Fibroblast of skin of left biceps (primary cell): ENCODE measurements around the gene CST6.
"Not testable (repeated sequence)": the region's sequence is repeated elsewhere in the genome, so short reads cannot be mapped to it uniquely, and the experiment has no call there.

Source experiments
- DNase-seq, 2 experiments: peaks; one replicate each; pipeline ENCODE4 v3.0.0-alpha.2; 2013; ENCODE audit warnings: low read depth in 2 of 2

The CST6 gene

GRCh38 chr11:65983589-65983987 lies 28.2 kb upstream of the CST6 start:
- no peak for DNase-seq

GRCh38 chr11:65987336-65987735 lies 24.5 kb upstream of the CST6 start:
- no peak for DNase-seq

DNA sequence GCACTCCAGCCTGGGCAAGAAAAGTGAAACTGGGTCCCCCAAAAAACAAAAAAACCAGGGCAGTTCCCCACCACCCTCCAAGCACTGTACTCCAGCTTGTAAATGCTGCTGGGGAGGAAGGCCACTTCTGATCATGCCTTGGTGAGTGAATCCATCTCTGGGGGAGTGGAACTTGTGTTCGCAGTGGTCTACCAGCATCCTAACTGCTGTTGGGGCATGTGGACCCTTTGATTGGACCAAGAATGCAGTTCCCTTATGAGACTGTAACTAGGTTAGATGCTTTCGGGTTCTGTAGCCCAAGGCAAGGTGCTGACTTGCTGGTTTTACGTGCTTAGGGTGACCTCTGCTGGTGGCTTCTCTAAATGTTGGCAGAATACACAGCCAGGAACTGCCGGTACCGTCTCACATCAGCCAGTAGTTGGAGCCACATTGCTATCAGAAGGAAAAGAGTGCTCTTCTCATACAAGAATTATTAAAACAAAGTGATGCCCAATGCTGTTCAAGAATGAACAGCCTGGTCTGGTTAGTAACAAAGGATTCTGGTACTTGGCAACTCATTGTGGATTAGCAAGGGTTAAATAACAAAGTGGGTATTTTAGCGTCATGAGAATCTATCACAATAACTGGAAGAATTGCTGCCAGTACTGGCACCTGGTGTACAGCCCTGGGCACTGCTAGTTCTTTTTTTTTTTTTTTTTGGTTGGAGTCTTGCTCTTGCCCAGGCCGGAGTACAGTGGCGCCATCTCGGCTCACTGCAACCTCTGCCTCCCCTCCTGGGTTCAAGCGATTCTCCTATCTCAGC lies 22.8 kb upstream of the CST6 start:
- peak; percentile 82 to 85 for DNase-seq

GRCh38 chr11:65992056-65992455 lies 19.8 kb upstream of the CST6 start:
- no peak for DNase-seq

- no peak for DNase-seq
Measured at GRCh38 chr11:65997286-65997685, 14.5 kb upstream of the CST6 start.

DNA sequence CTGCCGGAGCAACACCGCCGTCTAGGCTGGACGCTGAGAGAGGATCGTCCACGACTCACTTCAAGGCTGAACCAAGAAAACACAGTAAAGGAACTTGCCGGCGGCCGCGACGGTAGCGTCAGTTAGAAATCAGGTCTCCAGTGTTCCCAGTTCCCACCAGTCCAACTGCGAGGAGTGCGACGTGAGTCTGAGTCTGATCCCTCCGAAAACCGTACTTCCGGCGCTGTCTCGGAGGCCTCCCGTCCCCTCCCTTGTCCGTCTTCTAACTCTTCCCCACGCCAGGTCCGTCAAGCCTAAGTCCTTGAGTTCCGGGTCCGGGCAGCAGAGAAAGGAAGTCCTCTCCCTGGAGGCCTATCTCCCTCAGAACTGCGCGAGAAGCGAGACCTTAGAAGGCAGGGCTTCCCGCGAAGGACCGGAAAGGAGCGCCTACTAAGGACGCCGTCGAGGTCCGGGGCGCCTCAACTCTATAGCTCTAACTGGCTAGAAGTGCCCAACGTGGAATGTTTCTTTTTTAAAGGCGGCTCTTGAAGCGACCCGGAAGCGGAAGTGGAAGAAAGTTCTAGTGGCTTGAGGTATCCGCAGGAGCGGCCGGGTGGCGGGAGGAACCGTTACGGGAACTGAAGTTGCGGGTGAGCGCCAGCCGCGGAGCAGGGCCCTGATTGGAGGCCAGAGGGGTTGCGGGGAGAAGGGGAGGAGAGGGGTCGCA lies 9.7 kb upstream of the CST6 start, which contains the start of the genes BANF1 and EIF1AD:
BANF1 (plus strand) TSS at position 562 of the 706 bp plus-strand sequence. CDS start 748 bp downstream, outside the sequence.
EIF1AD (minus strand) TSS at position 216 of the 706 bp plus-strand sequence. CDS start 1,768 bp downstream, outside the sequence.
- DNase-seq = peak; percentile 92

DNA sequence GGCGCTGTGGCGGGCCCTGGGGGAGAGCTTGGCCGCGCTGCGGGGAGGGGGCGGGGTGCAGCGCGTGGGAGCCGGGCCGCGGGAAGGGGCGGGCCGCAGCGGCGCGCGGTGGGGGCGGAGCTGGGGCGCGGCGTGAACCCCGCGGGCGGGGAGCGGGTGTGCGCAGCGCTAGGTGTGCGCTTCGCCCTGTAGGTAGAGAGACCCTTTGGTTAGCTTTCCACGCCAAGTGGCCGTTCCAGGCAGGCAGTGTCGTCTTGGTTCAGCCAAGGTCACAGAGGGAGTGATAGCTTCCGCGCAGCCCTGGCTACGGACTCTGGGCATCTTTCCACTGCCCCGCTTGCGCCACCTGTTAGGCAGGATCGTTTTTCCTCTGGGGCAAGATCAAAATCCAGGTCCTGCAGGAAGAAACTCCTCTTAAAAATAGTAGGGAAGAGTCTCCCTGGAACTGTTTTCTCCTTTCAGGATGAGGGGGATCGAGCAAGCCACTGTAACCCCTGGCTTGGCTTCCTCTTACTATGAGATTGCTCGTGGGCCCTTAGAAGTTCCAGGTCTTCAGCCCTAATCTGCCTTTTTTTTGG lies 9.1 kb upstream of the CST6 start:
- DNase-seq = no peak

DNA sequence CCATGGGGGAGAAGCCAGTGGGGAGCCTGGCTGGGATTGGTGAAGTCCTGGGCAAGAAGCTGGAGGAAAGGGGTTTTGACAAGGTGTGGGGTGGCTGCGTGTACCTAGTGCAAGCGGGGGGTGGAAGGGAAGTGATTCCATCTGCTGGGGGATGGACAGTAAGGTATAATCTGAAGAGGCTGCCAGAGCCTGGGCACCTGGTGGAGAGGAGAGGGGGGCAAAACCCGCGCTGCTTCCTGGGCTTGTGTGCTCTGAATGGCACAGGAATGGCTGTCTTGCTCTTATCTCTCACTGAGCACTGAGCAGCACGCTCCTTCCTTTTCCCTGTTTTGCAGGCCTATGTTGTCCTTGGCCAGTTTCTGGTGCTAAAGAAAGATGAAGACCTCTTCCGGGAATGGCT lies 8.5 kb upstream of the CST6 start:
- DNase-seq = no peak

- no peak for DNase-seq
Measured at GRCh38 chr11:66004186-66004585, 7.6 kb upstream of the CST6 start.

DNA sequence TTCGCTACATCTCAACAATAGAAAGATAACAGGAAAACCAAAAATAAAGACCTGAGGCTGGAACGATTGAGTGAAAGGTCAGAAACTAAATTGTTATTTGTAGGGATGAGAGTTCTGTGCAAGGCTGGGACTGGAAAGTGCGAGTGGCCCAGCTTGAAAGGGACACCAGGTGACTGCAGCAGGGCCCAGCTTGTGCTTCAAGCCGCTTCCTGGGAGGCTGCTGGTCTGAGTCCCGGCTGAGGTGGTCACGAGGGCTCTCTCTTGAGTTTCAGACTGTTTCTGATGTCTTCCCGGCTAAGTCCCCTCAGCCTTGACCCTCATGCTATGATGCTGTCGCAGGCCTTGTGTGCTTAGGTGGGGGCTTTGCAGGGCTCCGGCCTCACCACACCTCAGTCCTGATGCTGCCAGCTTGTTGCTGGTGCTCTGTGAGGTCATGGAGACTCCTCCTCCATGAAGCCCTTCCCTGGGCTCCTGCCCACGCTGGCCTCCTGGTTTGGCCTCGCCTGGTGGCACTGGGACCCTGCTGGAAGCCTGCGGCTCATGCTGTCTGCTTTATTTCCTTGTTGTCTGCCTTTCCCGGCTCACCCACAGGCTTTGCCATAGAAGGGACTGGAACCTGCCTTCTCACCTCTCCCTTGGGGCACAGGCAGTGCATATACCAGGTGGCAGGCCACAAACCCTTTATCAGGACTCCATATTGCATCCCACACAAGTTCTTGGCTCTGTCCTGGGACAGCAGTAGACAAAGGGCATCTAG lies 5.5 kb upstream of the CST6 start:
- DNase-seq = no peak

DNA sequence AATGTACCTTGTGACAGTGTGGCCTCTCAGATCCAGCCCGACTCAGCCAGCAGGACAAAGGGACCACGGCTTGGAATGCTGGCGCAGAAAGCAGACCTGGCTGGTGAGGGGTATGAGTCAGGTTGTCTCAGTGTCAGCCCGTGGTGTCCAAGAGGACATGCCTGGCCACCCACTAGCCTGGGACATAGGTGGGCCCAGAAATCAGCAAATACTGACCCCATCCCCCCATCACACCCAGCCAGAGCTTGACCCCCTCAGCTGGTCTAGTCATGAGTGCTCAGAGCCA lies 5.0 kb upstream of the CST6 start:
- no peak for DNase-seq

GRCh38 chr11:66007201-66007634 lies 4.6 kb upstream of the CST6 start:
- DNase-seq = no peak

DNA sequence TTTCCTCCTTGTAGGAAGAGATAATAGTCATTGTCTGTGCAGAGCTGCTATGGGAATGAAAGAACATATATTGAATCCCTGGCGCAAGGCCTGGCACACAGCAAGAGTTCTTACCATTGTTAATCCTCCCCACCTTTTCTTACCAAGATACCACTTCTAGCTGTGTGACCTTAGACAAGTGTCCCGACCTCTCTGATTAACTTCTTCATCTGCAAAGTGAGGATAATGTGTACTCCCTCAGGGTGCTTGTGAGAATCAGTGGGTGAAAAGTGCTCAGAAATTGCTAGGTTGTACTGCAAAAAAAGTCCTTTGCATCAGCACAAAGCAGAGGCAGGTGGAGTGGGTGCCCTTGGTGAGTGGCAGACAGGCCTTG lies 3.7 kb upstream of the CST6 start:
- DNase-seq = no peak

- no peak for DNase-seq
Measured at GRCh38 chr11:66008468-66009101, 3.2 kb upstream of the CST6 start.

- DNase-seq = not testable (repeated sequence)
Measured at GRCh38 chr11:66010036-66010435, 1.8 kb upstream of the CST6 start.

GRCh38 chr11:66011239-66011784 lies 496 bp upstream of the CST6 start:
- no peak for DNase-seq

- DNase-seq = no peak
Measured at GRCh38 chr11:66012371-66012945, 650 bp downstream of the CST6 start.

GRCh38 chr11:66012946-66013761 lies 1.3 kb downstream of the CST6 start:
- no peak for DNase-seq

- DNase-seq = no peak
Measured at GRCh38 chr11:66013762-66014100, 1.9 kb downstream of the CST6 start.

GRCh38 chr11:66014804-66015453 lies 3.1 kb downstream of the CST6 start:
- no peak for DNase-seq
